Stomach (tissue), 9 donors: ENCODE measurements around the gene SOX6. TPM values are rescaled to one million over a fixed set of nuclear protein-coding genes. Genes with fewer than 3 reads are reported as not detected.
"Not testable (repeated sequence)": the region's sequence is repeated elsewhere in the genome, so short reads cannot be mapped to it uniquely, and the experiment has no call there.

Source experiments
- DNase-seq, 2 donors: peaks; one replicate each; pipeline versions ENCODE4 v3.0.0 to v3.0.0-alpha.2; 2013 to 2019
- H3K27ac ChIP-seq, 5 donors: fragments of 200-600 bp in 4 of 5; sonication (generic) in 4 of 5; one replicate each; pipeline ENCODE4 v1.5.1; 2013 to 2019; ENCODE audit warnings: mild to moderate bottlenecking in 1 of 5, moderate library complexity in 1 of 5
- H3K27me3 ChIP-seq, 3 donors: fragments of 200-600 bp; sonication (generic); one replicate each; pipeline ENCODE4 v1.5.1; 2017 to 2019; ENCODE audit warnings: mixed run types in 1 of 3
- H3K36me3 ChIP-seq, 4 donors: fragments of 200-600 bp; sonication (generic); 1 replicate in 3 of 4; 2 replicates in 1 of 4; pipeline ENCODE4 v1.5.1; 2016 to 2019
- H3K4me1 ChIP-seq, 4 donors: fragments of 200-600 bp; sonication (generic); one replicate each; pipeline ENCODE4 v1.5.1; 2016 to 2019
- H3K4me3 ChIP-seq, 4 donors: fragments of 200-600 bp; sonication (generic) in 3 of 4; one replicate each; pipeline ENCODE4 v1.5.1; 2016 to 2019; ENCODE audit warnings: mild to moderate bottlenecking in 1 of 4
- H3K9me3 ChIP-seq, 4 donors: fragments of 200-600 bp; sonication (generic); one replicate each; pipeline ENCODE4 v1.5.1; 2016 to 2019
- CTCF ChIP-seq, 7 experiments: fragments of 450-650 bp in 4 of 7; fragments of 200-600 bp in 3 of 7; sonication (generic) in 3 of 7; IDR thresholded peaks; one replicate each; pipeline ENCODE4 v1.5.1; 2016 to 2019; ENCODE audit warnings: antibody characterized with exemption in 7 of 7, control low read depth in 2 of 7, mild to moderate bottlenecking in 1 of 7
- EP300 ChIP-seq: sonication (generic); formaldehyde crosslinking; IDR thresholded peaks from one replicate; pipeline ENCODE4 v1.6.1; 2017; ENCODE audit warnings: antibody characterized with exemption
- POLR2A ChIP-seq, 4 donors: fragments of 450-650 bp; IDR thresholded peaks; one replicate each; pipeline ENCODE4 v1.6.1; 2016; ENCODE audit warnings: antibody characterized with exemption in 4 of 4, control low read depth in 2 of 4, mild to moderate bottlenecking in 1 of 4, moderate library complexity in 1 of 4
- POLR2AphosphoS5 ChIP-seq, 3 donors: sonication (generic); formaldehyde crosslinking; IDR thresholded peaks; one replicate each; pipeline ENCODE4 v1.6.1; 2016; ENCODE audit warnings: antibody characterized with exemption in 3 of 3
- WGBS, 5 donors: extraction: QIAGEN DNeasy Blood & Tissue Kit in 3 of 5; methylation state at CpG; one replicate each; pipeline versions ENCODE4 v1.1.5 to v1.1.7; 2013 to 2018; 5-methylcytosine and 5-hydroxymethylcytosine counted together
- intact Hi-C: fragments of 100-400 bp; cut with DNase I; formaldehyde crosslinking; loops from one replicate; pipeline ENCODE4 v1.15.1; 2023; ENCODE audit warnings: low total_unique reads
- polyA plus RNA-seq, 3 donors: library from polyadenylated mRNA; stranded (reverse); fragments of 200-250 nt; gene quantifications; one replicate each; pipeline ENCODE4 v1.2.3, GENCODE V29; 2013
- total RNA-seq, 5 donors: library from RNA; depleted of rRNA; stranded (reverse); fragments of >200 nt; gene quantifications; one replicate each; pipeline versions ENCODE4 v1.1.0 to v1.2.3, GENCODE V29; 2014 to 2016
- donor health status: healthy with polysubstance abuse.
- donor health status: Bipolar disorder and iron deficiency.
- donor health status: healthy.

Gene SOX6
- total and polyA plus RNA-seq, 8 donors: 1.2 to 13.6 (median 4.5) TPM

DNA sequence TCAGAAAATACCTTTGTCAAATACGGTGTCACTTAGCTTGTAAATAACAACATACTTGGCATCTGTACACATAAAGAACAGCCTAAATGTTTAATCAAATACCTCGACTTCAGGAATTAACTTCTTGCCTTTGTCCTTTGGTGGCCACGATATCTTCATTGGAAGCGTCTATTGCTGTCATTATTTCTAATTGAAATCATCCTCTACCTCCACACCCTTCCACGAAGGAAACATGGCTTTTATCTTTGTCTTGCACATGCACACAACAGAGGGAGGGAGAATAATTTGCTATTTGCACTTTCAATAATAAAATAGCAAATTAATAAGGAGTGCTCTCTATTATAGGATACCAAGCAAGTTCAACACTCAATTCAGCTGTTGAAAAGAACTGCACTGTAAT is 25.8 kb upstream of the SOX6 start:
- Histone ChIP-seq H3K4me3 (no peak overlapping the region), H3K4me1 (no peaks in the 10 kb centered on the region), H3K9me3 (no peaks in the 10 kb centered on the region), H3K36me3 (no peaks in the 10 kb centered on the region), H3K27me3 (no peaks in the 10 kb centered on the region), H3K27ac (no peak overlapping the region)
- no peak for TF ChIP-seq POLR2A (IDR thresholded peaks at IDR 0.05)
- TF ChIP-seq EP300: no peak
- TF ChIP-seq CTCF (IDR thresholded peaks at IDR 0.05): no peak
- TF ChIP-seq POLR2AphosphoS5 (IDR thresholded peaks at IDR 0.05): no peak
- no peak for DNase-seq
- intact Hi-C loops: no loop called here
- 78 to 85% (median 81%) methylated on average over 5 of the region's 5 CpGs for WGBS, 5 donors

DNA sequence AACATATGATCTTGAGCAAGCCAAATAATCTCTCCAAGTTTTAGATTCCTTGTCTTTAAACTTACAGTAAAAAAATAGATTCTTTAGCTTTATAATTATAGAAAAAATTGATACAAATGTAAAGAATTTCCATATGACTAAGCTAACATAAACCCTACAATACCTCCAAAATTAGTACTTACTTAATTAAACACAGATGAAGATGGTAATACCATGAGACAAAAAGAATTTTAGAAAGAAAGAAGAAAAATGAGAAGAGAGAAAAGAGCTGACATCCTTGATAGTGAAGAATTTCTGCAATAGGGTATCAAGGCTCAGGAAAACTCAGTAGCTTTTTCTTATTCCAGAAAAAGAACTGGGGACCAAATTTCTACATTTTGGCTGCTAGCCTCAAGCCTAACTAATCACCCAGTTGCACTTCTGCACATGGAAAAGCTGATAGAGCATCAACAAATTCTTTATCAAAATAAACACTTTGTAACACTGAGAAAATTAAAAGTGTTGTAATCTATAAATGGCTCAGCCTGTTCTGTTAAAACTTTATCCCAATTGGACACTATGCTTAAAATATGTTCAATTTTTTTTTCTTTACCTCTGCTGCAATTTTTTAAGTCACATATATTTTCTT is 24.7 kb upstream of the SOX6 start:
- DNase-seq: no peak
- Histone ChIP-seq H3K4me3 (no peak overlapping the region), H3K27ac (no peak overlapping the region), H3K9me3 (no peaks in the 10 kb centered on the region), H3K27me3 (no peaks in the 10 kb centered on the region), H3K36me3 (no peaks in the 10 kb centered on the region), H3K4me1 (no peaks in the 10 kb centered on the region)
- TF ChIP-seq POLR2AphosphoS5 (IDR thresholded peaks at IDR 0.05) (no peak), POLR2A (IDR thresholded peaks at IDR 0.05) (no peak), CTCF (IDR thresholded peaks at IDR 0.05) (no peak), EP300 (no peak)
- intact Hi-C loops: no loop called here

- no peak for TF ChIP-seq POLR2AphosphoS5 (IDR thresholded peaks at IDR 0.05)
- TF ChIP-seq EP300: no peak
- no peak for TF ChIP-seq CTCF (IDR thresholded peaks at IDR 0.05)
- TF ChIP-seq POLR2A (IDR thresholded peaks at IDR 0.05): no peak
- DNase-seq: no peak
- H3K4me3 ChIP-seq: no peak overlapping the region
- no peaks in the 10 kb centered on the region for H3K36me3 ChIP-seq
- no peaks in the 10 kb centered on the region for H3K4me1 ChIP-seq
- H3K27ac ChIP-seq: no peak overlapping the region
- intact Hi-C loops: no loop called here
- H3K9me3 ChIP-seq: no peaks in the 10 kb centered on the region
- no peaks in the 10 kb centered on the region for H3K27me3 ChIP-seq
- WGBS, 5 donors: 88 to 97% (median 94%) methylated on average over 2 of the region's 2 CpGs
Measured at GRCh38 chr11:16378906-16379305, 22.6 kb upstream of the SOX6 start.

- Histone ChIP-seq H3K4me3 (no peak overlapping the region), H3K27ac (no peak overlapping the region), H3K36me3 (no peaks in the 10 kb centered on the region), H3K9me3 (no peaks in the 10 kb centered on the region), H3K27me3 (no peaks in the 10 kb centered on the region), H3K4me1 (no peaks in the 10 kb centered on the region)
- no peak for DNase-seq
- WGBS, 5 donors: 82 to 89% (median 84%) methylated on average over 5 of the region's 5 CpGs
- intact Hi-C loops: no loop called here
- TF ChIP-seq EP300 (no peak), CTCF (IDR thresholded peaks at IDR 0.05) (no peak), POLR2AphosphoS5 (IDR thresholded peaks at IDR 0.05) (no peak), POLR2A (IDR thresholded peaks at IDR 0.05) (no peak)
Measured at GRCh38 chr11:16377746-16378145, 21.4 kb upstream of the SOX6 start.

DNA sequence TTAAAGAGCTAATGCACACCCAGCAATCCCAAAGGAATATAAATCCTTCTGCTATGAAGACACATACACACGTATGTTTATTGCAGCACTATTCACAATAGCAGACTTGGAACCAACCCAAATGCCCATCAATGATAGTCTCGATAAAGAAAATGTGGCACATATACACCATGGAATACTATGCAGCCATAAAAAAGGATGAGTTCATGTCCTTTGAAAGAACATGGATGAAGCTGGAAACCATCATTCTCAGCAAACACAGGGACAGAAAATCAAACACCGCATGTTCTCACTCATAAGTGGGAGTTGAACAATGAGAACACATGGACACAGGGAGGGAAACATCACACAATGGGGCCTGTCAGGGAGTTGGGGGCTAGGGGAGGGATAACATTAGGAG is 19.3 kb upstream of the SOX6 start:
- DNase-seq, H3K4me1 ChIP-seq, H3K36me3 ChIP-seq, H3K27ac ChIP-seq, intact Hi-C loops, H3K4me3 ChIP-seq, H3K9me3 ChIP-seq, H3K27me3 ChIP-seq: not testable (repeated sequence)
- WGBS, 5 donors: 95 to 98% (median 96%) methylated on average over 3 of the region's 3 CpGs
